ENCODE measurements around the gene LUC7L3.

The LUC7L3 gene

DNA sequence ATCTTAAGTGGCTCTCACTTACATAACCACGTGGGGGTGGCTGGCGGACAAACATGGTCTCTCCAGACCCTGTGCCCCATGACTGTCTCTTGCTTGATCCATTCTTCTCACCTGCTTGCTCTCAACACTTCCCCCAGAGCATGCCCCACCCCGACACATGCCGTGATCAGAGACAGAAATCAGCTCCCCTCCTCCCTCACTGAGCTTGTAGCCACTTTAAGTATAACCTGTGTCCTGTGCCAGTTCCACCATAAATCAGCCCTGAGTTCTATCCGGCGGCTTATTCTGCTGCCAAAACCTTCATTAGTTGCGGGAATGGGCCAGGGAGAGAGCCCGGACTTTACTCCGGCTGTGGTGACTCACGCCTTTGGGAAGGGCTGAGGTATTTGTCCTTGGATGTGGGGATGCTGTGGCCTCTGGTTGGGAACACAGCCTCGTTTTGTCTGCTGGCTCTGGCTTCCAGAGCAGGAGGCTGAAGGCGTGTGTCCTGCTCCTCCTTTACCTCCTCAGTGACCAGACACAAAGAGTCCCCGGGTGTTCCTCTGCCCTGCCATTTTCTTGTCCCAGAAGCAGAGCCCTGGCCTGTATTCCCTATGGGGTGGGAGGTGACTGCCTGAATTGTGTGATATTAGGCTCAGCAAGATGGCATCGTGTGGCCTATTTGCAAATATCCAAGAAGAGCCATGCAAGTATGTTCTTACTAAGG is 32.8 kb upstream of the LUC7L3 start (continued):
- no peak for TF ChIP-seq GLI4 (tag by site-specific recombination; IDR thresholded peaks at IDR 0.05)
- TF ChIP-seq, protein P1, sequence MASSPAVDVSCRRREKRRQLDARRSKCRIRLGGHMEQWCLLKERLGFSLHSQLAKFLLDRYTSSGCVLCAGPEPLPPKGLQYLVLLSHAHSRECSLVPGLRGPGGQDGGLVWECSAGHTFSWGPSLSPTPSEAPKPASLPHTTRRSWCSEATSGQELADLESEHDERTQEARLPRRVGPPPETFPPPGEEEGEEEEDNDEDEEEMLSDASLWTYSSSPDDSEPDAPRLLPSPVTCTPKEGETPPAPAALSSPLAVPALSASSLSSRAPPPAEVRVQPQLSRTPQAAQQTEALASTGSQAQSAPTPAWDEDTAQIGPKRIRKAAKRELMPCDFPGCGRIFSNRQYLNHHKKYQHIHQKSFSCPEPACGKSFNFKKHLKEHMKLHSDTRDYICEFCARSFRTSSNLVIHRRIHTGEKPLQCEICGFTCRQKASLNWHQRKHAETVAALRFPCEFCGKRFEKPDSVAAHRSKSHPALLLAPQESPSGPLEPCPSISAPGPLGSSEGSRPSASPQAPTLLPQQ (tag by site-specific recombination; IDR thresholded peaks at IDR 0.05): peak; percentile 76; the same call in 1 of the 2 replicates
- TF ChIP-seq, protein P2, sequence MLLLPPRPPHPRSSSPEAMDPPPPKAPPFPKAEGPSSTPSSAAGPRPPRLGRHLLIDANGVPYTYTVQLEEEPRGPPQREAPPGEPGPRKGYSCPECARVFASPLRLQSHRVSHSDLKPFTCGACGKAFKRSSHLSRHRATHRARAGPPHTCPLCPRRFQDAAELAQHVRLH (tag by site-specific recombination; IDR thresholded peaks at IDR 0.05): no peak
- TF ChIP-seq ZNF558 (tag by site-specific recombination; IDR thresholded peaks at IDR 0.05): no peak
- no peak for TF ChIP-seq KLF1 (tag by site-specific recombination; IDR thresholded peaks at IDR 0.05)
- no peak for TF ChIP-seq YY1 (tag by site-specific recombination; IDR thresholded peaks at IDR 0.05)
- TF ChIP-seq, protein P3, sequence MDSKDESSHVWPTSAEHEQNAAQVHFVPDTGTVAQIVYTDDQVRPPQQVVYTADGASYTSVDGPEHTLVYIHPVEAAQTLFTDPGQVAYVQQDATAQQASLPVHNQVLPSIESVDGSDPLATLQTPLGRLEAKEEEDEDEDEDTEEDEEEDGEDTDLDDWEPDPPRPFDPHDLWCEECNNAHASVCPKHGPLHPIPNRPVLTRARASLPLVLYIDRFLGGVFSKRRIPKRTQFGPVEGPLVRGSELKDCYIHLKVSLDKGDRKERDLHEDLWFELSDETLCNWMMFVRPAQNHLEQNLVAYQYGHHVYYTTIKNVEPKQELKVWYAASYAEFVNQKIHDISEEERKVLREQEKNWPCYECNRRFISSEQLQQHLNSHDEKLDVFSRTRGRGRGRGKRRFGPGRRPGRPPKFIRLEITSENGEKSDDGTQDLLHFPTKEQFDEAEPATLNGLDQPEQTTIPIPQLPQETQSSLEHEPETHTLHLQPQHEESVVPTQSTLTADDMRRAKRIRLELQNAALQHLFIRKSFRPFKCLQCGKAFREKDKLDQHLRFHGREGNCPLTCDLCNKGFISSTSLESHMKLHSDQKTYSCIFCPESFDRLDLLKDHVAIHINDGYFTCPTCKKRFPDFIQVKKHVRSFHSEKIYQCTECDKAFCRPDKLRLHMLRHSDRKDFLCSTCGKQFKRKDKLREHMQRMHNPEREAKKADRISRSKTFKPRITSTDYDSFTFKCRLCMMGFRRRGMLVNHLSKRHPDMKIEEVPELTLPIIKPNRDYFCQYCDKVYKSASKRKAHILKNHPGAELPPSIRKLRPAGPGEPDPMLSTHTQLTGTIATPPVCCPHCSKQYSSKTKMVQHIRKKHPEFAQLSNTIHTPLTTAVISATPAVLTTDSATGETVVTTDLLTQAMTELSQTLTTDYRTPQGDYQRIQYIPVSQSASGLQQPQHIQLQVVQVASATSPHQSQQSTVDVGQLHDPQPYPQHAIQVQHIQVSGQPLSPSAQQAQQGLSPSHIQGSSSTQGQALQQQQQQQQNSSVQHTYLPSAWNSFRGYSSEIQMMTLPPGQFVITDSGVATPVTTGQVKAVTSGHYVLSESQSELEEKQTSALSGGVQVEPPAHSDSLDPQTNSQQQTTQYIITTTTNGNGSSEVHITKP (tag by site-specific recombination; IDR thresholded peaks at IDR 0.05): peak; percentile 81
- TF ChIP-seq, protein P4, sequence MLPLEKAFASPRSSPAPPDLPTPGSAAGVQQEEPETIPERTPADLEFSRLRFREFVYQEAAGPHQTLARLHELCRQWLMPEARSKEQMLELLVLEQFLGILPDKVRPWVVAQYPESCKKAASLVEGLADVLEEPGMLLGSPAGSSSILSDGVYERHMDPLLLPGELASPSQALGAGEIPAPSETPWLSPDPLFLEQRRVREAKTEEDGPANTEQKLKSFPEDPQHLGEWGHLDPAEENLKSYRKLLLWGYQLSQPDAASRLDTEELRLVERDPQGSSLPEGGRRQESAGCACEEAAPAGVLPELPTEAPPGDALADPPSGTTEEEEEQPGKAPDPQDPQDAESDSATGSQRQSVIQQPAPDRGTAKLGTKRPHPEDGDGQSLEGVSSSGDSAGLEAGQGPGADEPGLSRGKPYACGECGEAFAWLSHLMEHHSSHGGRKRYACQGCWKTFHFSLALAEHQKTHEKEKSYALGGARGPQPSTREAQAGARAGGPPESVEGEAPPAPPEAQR (tag by site-specific recombination; IDR thresholded peaks at IDR 0.05): no peak
- TF ChIP-seq, protein P5, sequence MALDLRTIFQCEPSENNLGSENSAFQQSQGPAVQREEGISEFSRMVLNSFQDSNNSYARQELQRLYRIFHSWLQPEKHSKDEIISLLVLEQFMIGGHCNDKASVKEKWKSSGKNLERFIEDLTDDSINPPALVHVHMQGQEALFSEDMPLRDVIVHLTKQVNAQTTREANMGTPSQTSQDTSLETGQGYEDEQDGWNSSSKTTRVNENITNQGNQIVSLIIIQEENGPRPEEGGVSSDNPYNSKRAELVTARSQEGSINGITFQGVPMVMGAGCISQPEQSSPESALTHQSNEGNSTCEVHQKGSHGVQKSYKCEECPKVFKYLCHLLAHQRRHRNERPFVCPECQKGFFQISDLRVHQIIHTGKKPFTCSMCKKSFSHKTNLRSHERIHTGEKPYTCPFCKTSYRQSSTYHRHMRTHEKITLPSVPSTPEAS (tag by site-specific recombination; IDR thresholded peaks at IDR 0.05): no peak
- no peak for TF ChIP-seq FEZF1 (tag by site-specific recombination; IDR thresholded peaks at IDR 0.05)
- TF ChIP-seq ZNF548 (tag by site-specific recombination; IDR thresholded peaks at IDR 0.05): no peak
- TF ChIP-seq ZNF629 (tag by site-specific recombination; IDR thresholded peaks at IDR 0.05): no peak
- TF ChIP-seq ZNF248 (tag by site-specific recombination; IDR thresholded peaks at IDR 0.05): no peak
- no peak for TF ChIP-seq OVOL3 (tag by site-specific recombination; IDR thresholded peaks at IDR 0.05)
- TF ChIP-seq SP2 (tag by site-specific recombination; IDR thresholded peaks at IDR 0.05): no peak
- TF ChIP-seq SP7 (tag by site-specific recombination; IDR thresholded peaks at IDR 0.05): peak; percentile 78
- no peak for TF ChIP-seq ZNF521 (tag by site-specific recombination; IDR thresholded peaks at IDR 0.05)
- no peak for TF ChIP-seq ZNF302 (tag by site-specific recombination; IDR thresholded peaks at IDR 0.05; ENCODE audit: low read depth)
- TF ChIP-seq, protein P6, sequence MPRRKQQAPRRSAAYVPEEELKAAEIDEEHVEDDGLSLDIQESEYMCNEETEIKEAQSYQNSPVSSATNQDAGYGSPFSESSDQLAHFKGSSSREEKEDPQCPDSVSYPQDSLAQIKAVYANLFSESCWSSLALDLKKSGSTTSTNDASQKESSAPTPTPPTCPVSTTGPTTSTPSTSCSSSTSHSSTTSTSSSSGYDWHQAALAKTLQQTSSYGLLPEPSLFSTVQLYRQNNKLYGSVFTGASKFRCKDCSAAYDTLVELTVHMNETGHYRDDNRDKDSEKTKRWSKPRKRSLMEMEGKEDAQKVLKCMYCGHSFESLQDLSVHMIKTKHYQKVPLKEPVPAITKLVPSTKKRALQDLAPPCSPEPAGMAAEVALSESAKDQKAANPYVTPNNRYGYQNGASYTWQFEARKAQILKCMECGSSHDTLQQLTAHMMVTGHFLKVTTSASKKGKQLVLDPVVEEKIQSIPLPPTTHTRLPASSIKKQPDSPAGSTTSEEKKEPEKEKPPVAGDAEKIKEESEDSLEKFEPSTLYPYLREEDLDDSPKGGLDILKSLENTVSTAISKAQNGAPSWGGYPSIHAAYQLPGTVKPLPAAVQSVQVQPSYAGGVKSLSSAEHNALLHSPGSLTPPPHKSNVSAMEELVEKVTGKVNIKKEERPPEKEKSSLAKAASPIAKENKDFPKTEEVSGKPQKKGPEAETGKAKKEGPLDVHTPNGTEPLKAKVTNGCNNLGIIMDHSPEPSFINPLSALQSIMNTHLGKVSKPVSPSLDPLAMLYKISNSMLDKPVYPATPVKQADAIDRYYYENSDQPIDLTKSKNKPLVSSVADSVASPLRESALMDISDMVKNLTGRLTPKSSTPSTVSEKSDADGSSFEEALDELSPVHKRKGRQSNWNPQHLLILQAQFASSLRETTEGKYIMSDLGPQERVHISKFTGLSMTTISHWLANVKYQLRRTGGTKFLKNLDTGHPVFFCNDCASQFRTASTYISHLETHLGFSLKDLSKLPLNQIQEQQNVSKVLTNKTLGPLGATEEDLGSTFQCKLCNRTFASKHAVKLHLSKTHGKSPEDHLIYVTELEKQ (tag by site-specific recombination; IDR thresholded peaks at IDR 0.05; ENCODE audit: borderline replicate concordance): no peak
- TF ChIP-seq, protein P7, sequence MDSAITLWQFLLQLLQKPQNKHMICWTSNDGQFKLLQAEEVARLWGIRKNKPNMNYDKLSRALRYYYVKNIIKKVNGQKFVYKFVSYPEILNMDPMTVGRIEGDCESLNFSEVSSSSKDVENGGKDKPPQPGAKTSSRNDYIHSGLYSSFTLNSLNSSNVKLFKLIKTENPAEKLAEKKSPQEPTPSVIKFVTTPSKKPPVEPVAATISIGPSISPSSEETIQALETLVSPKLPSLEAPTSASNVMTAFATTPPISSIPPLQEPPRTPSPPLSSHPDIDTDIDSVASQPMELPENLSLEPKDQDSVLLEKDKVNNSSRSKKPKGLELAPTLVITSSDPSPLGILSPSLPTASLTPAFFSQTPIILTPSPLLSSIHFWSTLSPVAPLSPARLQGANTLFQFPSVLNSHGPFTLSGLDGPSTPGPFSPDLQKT (IDR thresholded peaks at IDR 0.05; ENCODE audit: borderline replicate concordance, low read depth, low read length): no peak
- no peak for TF ChIP-seq ZNF19 (tag by site-specific recombination; IDR thresholded peaks at IDR 0.05; ENCODE audit: low read depth)
- peak; percentile 43; the same call in 1 of the 2 replicates for TF ChIP-seq ZNF366 (tag by site-specific recombination; conservative IDR thresholded peaks at IDR 0.05)
- TF ChIP-seq, protein P8, sequence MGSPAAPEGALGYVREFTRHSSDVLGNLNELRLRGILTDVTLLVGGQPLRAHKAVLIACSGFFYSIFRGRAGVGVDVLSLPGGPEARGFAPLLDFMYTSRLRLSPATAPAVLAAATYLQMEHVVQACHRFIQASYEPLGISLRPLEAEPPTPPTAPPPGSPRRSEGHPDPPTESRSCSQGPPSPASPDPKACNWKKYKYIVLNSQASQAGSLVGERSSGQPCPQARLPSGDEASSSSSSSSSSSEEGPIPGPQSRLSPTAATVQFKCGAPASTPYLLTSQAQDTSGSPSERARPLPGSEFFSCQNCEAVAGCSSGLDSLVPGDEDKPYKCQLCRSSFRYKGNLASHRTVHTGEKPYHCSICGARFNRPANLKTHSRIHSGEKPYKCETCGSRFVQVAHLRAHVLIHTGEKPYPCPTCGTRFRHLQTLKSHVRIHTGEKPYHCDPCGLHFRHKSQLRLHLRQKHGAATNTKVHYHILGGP (tag by site-specific recombination; IDR thresholded peaks at IDR 0.05): no peak
- TF ChIP-seq, protein P9, sequence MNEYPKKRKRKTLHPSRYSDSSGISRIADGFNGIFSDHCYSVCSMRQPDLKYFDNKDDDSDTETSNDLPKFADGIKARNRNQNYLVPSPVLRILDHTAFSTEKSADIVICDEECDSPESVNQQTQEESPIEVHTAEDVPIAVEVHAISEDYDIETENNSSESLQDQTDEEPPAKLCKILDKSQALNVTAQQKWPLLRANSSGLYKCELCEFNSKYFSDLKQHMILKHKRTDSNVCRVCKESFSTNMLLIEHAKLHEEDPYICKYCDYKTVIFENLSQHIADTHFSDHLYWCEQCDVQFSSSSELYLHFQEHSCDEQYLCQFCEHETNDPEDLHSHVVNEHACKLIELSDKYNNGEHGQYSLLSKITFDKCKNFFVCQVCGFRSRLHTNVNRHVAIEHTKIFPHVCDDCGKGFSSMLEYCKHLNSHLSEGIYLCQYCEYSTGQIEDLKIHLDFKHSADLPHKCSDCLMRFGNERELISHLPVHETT (tag by site-specific recombination; IDR thresholded peaks at IDR 0.05): no peak
